ENCODE measurements around the gene AP2A2.

DNA sequence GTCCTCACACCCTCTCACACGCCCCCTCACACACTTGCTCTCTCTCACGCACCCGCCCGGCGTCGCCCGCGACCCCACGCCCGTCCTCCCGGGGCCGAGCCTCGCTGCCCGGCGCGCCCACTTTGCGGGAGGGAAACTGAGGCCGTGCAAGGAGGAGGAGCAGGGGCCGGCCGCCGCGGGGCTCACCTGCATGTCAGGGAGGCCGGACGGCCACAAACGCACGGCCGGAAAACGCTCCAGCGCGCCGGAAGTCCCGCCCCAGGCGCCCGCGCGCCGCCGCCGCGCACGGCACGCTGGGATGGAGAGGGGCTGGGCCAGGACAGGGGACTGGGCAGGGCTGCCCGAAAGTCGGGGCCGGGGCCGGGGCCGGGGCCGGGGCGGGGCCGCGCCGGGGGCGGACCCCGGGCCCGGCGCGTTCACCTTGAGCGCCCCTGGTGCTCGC is 15.1 kb upstream of the AP2A2 start, which contains the start of gene CHID1:
- TF ChIP-seq, protein P1, sequence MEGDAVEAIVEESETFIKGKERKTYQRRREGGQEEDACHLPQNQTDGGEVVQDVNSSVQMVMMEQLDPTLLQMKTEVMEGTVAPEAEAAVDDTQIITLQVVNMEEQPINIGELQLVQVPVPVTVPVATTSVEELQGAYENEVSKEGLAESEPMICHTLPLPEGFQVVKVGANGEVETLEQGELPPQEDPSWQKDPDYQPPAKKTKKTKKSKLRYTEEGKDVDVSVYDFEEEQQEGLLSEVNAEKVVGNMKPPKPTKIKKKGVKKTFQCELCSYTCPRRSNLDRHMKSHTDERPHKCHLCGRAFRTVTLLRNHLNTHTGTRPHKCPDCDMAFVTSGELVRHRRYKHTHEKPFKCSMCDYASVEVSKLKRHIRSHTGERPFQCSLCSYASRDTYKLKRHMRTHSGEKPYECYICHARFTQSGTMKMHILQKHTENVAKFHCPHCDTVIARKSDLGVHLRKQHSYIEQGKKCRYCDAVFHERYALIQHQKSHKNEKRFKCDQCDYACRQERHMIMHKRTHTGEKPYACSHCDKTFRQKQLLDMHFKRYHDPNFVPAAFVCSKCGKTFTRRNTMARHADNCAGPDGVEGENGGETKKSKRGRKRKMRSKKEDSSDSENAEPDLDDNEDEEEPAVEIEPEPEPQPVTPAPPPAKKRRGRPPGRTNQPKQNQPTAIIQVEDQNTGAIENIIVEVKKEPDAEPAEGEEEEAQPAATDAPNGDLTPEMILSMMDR (conservative IDR thresholded peaks at IDR 0.05; ENCODE audit: low read length): no peak
- TF ChIP-seq EZH2phosphoT487 (IDR thresholded peaks at IDR 0.05; ENCODE audit: borderline replicate concordance, low read depth, low read length): no peak

Measured in OCI-LY7 (cell line).